PC-3 (cell line): Measurements from ENCODE around the gene YEATS4. TPM values are rescaled to one million over a fixed set of nuclear protein-coding genes. Genes with fewer than 3 reads are reported as not detected.

Source experiments
- ATAC-seq: fragments of 200-7000 bp; cut with Tn5 transposase; 2 replicates; pipeline ENCODE4 v1.9.1; 2020; ENCODE audit warnings: mild to moderate bottlenecking, moderate library complexity
- BruUV-seq: library from RNA; stranded (reverse); fragments of 400-500 nt; replicated peaks from 2 replicates; lab custom pipeline; 2021; lab: Mats Ljungman, UMichigan
- CTCF ChIA-PET: fragments of 300-600 bp; sonication (Branson Sonifier 250); formaldehyde crosslinking; loops from one replicate; lab custom pipeline; 2022; ENCODE audit warnings: antibody characterized with exemption; lab: Charles Lee
- POLR2A ChIA-PET: fragments of 300-600 bp; sonication (Branson Sonifier 250); formaldehyde crosslinking; loops from one replicate; lab custom pipeline; 2022; ENCODE audit warnings: antibody characterized with exemption; ENCODE audit not compliant: unreplicated experiment; lab: Charles Lee
- DNase-seq: peaks from one replicate; pipeline ENCODE4 v3.0.0-alpha.2; 2015
- H2AFZ ChIP-seq: fragments of 300-600 bp; sonication (generic); 2 replicates; pipeline ENCODE4 v1.6.0; 2016; ENCODE audit warnings: antibody characterized with exemption, low read length
- H3F3A ChIP-seq: fragments of 300-600 bp; sonication (generic); one replicate; pipeline ENCODE4 v1.6.0; 2017; ENCODE audit warnings: antibody characterized with exemption, low read length, control low read depth, mild to moderate bottlenecking; ENCODE audit not compliant: unreplicated experiment
- H3K27ac ChIP-seq: fragments of 300-600 bp; sonication (generic); 2 replicates; pipeline ENCODE4 v1.5.1; 2016; ENCODE audit warnings: mild to moderate bottlenecking, low read length
- H3K27me3 ChIP-seq: fragments of 300-600 bp; sonication (generic); 2 replicates; pipeline ENCODE4 v1.6.1; 2016; ENCODE audit warnings: low read length, mixed read lengths
- H3K36me3 ChIP-seq: fragments of 300-600 bp; sonication (generic); 2 replicates; pipeline ENCODE4 v1.6.1; 2016; ENCODE audit warnings: low read depth, mixed run types, low read length, mixed read lengths
- H3K4me1 ChIP-seq: fragments of 300-600 bp; sonication (generic); 2 replicates; pipeline ENCODE4 v1.5.1; 2016; ENCODE audit warnings: low read length; ENCODE audit not compliant: insufficient read depth
- H3K4me2 ChIP-seq: fragments of 300-600 bp; sonication (generic); 2 replicates; pipeline ENCODE4 v1.6.0; 2016; ENCODE audit warnings: low read length
- H3K4me3 ChIP-seq: fragments of 300-600 bp; sonication (generic); 2 replicates; pipeline ENCODE4 v1.5.1; 2016; ENCODE audit warnings: mild to moderate bottlenecking, low read length, mixed read lengths
- H3K79me2 ChIP-seq: fragments of 300-600 bp; sonication (generic); 2 replicates; pipeline ENCODE4 v1.6.1; 2017; ENCODE audit warnings: low read length, mixed read lengths
- H3K9ac ChIP-seq: fragments of 300-600 bp; sonication (generic); 2 replicates; pipeline ENCODE4 v1.6.0; 2016; ENCODE audit warnings: mild to moderate bottlenecking, low read length
- H3K9me2 ChIP-seq: fragments of 300-600 bp; sonication (generic); replicated peaks from 2 replicates; pipeline ENCODE4 v1.6.1; 2016; ENCODE audit warnings: mixed run types, low read length, mixed read lengths
- H3K9me3 ChIP-seq: fragments of 300-600 bp; sonication (generic); 2 replicates; pipeline ENCODE4 v1.6.1; 2016; ENCODE audit warnings: low read length, mixed read lengths
- H4K20me1 ChIP-seq: fragments of 300-600 bp; sonication (generic); 2 replicates; pipeline ENCODE4 v1.6.1; 2016; ENCODE audit warnings: low read length, mixed read lengths
- CTCF ChIP-seq: fragments of 300-600 bp; sonication (generic); conservative IDR thresholded peaks from 2 replicates; pipeline ENCODE4 v1.5.1; 2017; ENCODE audit warnings: antibody characterized with exemption, low read depth, mild to moderate bottlenecking, low read length
- EZH2 ChIP-seq: fragments of 300-600 bp; sonication (generic); IDR thresholded peaks from one replicate; pipeline ENCODE4 v1.6.1; 2017; ENCODE audit warnings: antibody characterized with exemption, mild to moderate bottlenecking, low read length; ENCODE audit not compliant: unreplicated experiment
- EZH2phosphoT487 ChIP-seq: fragments of 300-600 bp; sonication (generic); IDR thresholded peaks from 2 replicates; pipeline ENCODE4 v1.6.1; 2018; ENCODE audit warnings: mild to moderate bottlenecking, antibody characterized with exemption, low read length, borderline replicate concordance
- intact Hi-C: fragments of 100-400 bp; cut with micrococcal nuclease; formaldehyde crosslinking; loops from 2 replicates; pipeline ENCODE4 v1.9.0; 2023
- total RNA-seq: library from RNA; depleted of rRNA; stranded (reverse); fragments of >200 nt; gene quantifications from 2 replicates; pipeline ENCODE4 v1.2.3, GENCODE V29; 2014

YEATS4 gene
- total RNA-seq, 1 experiment from 2014 or later, result 41.3 TPM

- H3K9ac ChIP-seq, result no peak overlapping the region
- H3K4me3 ChIP-seq, result no peak overlapping the region
- peaks cover 14% of the 10 kb centered on the region; the same call in 1 of the 2 replicates for H3K36me3 ChIP-seq
- no peaks in the 10 kb centered on the region for H3F3A ChIP-seq
- H3K4me1 ChIP-seq, result no peaks in the 10 kb centered on the region
- H3K27ac ChIP-seq, result no peak overlapping the region
- no peaks in the 10 kb centered on the region for H3K27me3 ChIP-seq
- no peaks in the 10 kb centered on the region for H3K9me2 ChIP-seq
- no peak overlapping the region for H3K4me2 ChIP-seq
- H2AFZ ChIP-seq, result no peak overlapping the region
- H3K79me2 ChIP-seq, result no peaks in the 10 kb centered on the region
- peak; percentile 14 for DNase-seq
- H4K20me1 ChIP-seq, result no peaks in the 10 kb centered on the region
- ATAC-seq, result peak; percentile 33; the same call in 1 of the 2 replicates
- BruUV-seq, result no TSS peak
- POLR2A ChIA-PET, result no interaction called here
- TF ChIP-seq EZH2 (no peak), CTCF (no peak), EZH2phosphoT487 (no peak)
- intact Hi-C loops, result no loop called here
- CTCF ChIA-PET, result no interaction called here
- no peaks in the 10 kb centered on the region for H3K9me3 ChIP-seq
Measured at GRCh38 chr12:69397978-69398377, 38.4 kb downstream of the YEATS4 start.

GRCh38 chr12:69401940-69402339, 42.4 kb downstream of the YEATS4 start:
- no peak overlapping the region for H3K9ac ChIP-seq
- intact Hi-C loops, result no loop called here
- no peak overlapping the region for H3K27ac ChIP-seq
- H3K9me2 ChIP-seq, result no peaks in the 10 kb centered on the region
- no peak overlapping the region for H3K4me3 ChIP-seq
- H2AFZ ChIP-seq, result no peak overlapping the region
- H3K4me2 ChIP-seq, result no peak overlapping the region
- TF ChIP-seq EZH2phosphoT487, result no peak
- no peak for TF ChIP-seq CTCF
- no peaks in the 10 kb centered on the region for H3K27me3 ChIP-seq
- ChIA-PET POLR2A (no interaction called here), CTCF (no interaction called here)
- H4K20me1 ChIP-seq, result no peaks in the 10 kb centered on the region
- DNase-seq, result no peak
- H3F3A ChIP-seq, result no peaks in the 10 kb centered on the region
- H3K79me2 ChIP-seq, result no peaks in the 10 kb centered on the region
- BruUV-seq, result no TSS peak
- H3K36me3 ChIP-seq, result 0 out of 2 replicates have a peak, but pooled peaks cover 4% of the 10 kb centered on the region
- peaks cover 18% of the 10 kb centered on the region for H3K4me1 ChIP-seq
- H3K9me3 ChIP-seq, result no peaks in the 10 kb centered on the region
- ATAC-seq, result no peak

GRCh38 chr12:69404851-69405565, 45.5 kb downstream of the YEATS4 start:
- H3K9me2 ChIP-seq, result no peaks in the 10 kb centered on the region
- CTCF ChIA-PET, result no interaction called here

More at GRCh38 chr12:69404851-69405565, 45.5 kb downstream of the YEATS4 start:
- BruUV-seq, result no TSS peak
- H3F3A ChIP-seq, result no peaks in the 10 kb centered on the region
- H3K9me3 ChIP-seq, result no peaks in the 10 kb centered on the region
- POLR2A ChIA-PET, result no interaction called here
- H3K27me3 ChIP-seq, result no peaks in the 10 kb centered on the region
- ATAC-seq (peak; percentile 8), DNase-seq (no peak)
- TF ChIP-seq EZH2 (no peak), CTCF (no peak), EZH2phosphoT487 (no peak)
- no peak overlapping the region for H3K9ac ChIP-seq
- peak overlapping the region; percentile 32 for H3K4me2 ChIP-seq
- H4K20me1 ChIP-seq, result no peaks in the 10 kb centered on the region
- intact Hi-C loops, result no loop called here
- no peak overlapping the region for H3K27ac ChIP-seq
- peaks cover 18% of the 10 kb centered on the region for H3K4me1 ChIP-seq
- no peaks in the 10 kb centered on the region for H3K79me2 ChIP-seq
- H3K4me3 ChIP-seq, result no peak overlapping the region
- H3K36me3 ChIP-seq, result no peaks in the 10 kb centered on the region
- no peak overlapping the region for H2AFZ ChIP-seq
